ENCODE results near the gene TCEA2. TPM values are rescaled to one million over a fixed set of nuclear protein-coding genes. Genes with fewer than 3 reads are reported as not detected.

Gene TCEA2
- total and polyA plus RNA-seq, 2 of the 13 experiments (the other 11 are each of a cell fraction or from before 2014, with no cell fraction given): 28.1 to 33.7 TPM

- TF ChIP-seq EZH2 (conservative IDR thresholded peaks at IDR 0.05; ENCODE audit: low read depth, low read length): no peak
- 0 out of 2 replicates have a peak, but pooled peaks have one; percentile 17 for TF ChIP-seq ADNP (CRISPR knock-in tag; IDR thresholded peaks at IDR 0.05)
- peak; percentile 42; the same call in 1 of the 2 replicates for TF ChIP-seq MTA1 (CRISPR knock-in tag; IDR thresholded peaks at IDR 0.05; ENCODE audit: borderline replicate concordance)
- no peak for TF ChIP-seq PRDM4 (CRISPR knock-in tag; IDR thresholded peaks at IDR 0.05; ENCODE audit: borderline replicate concordance)
- no peak for TF ChIP-seq THAP7 (CRISPR knock-in tag; IDR thresholded peaks at IDR 0.05)
- TF ChIP-seq TFDP1 (CRISPR knock-in tag; IDR thresholded peaks at IDR 0.05; ENCODE audit: borderline replicate concordance): peak; percentile 32; the same call in 1 of the 2 replicates
- TF ChIP-seq TCF12 (IDR thresholded peaks at IDR 0.05): no peak
- no peak for TF ChIP-seq TCF12 (CRISPR knock-in tag; IDR thresholded peaks at IDR 0.05)
- peak; percentile 33; the same call in 1 of the 2 replicates for TF ChIP-seq PHF8 (CRISPR knock-in tag; IDR thresholded peaks at IDR 0.05)
- no peak for TF ChIP-seq FOXM1 (CRISPR knock-in tag; IDR thresholded peaks at IDR 0.05)
- no peak for TF ChIP-seq ZNF678 (CRISPR knock-in tag; IDR thresholded peaks at IDR 0.05)
- TF ChIP-seq RARG (CRISPR knock-in tag; IDR thresholded peaks at IDR 0.05; ENCODE audit: low read depth): no peak
- TF ChIP-seq NR0B2 (CRISPR knock-in tag; IDR thresholded peaks at IDR 0.05): no peak
- TF ChIP-seq HDAC1 (CRISPR knock-in tag; IDR thresholded peaks at IDR 0.05): peak; percentile 50
- TF ChIP-seq ZNF207 (IDR thresholded peaks at IDR 0.05; ENCODE audit: borderline replicate concordance): no peak
- peak; percentile 39; the same call in 1 of the 2 replicates for TF ChIP-seq KDM5B (CRISPR knock-in tag; IDR thresholded peaks at IDR 0.05; ENCODE audit: borderline replicate concordance)
- TF ChIP-seq ZNF704 (CRISPR knock-in tag; IDR thresholded peaks at IDR 0.05; ENCODE audit: borderline replicate concordance): 0 out of 2 replicates have a peak, but pooled peaks have one; percentile 59
- TF ChIP-seq SP2 (CRISPR knock-in tag; IDR thresholded peaks at IDR 0.05): no peak
Measured at GRCh38 chr20:64101731-64102621, 39.0 kb downstream of the TCEA2 start (continued).
